Vagina (tissue), 2 donors: ENCODE measurements around the gene IRF1.

Experiments used
- CTCF ChIP-seq, 3 experiments: fragments of 450-650 bp in 2 of 3; fragments of 200-600 bp in 1 of 3; sonication (generic) in 1 of 3; IDR thresholded peaks; one replicate each; pipeline ENCODE4 v1.5.1; 2017 to 2019; ENCODE audit warnings: antibody characterized with exemption in 3 of 3, mild to moderate bottlenecking in 2 of 3, moderate library complexity in 2 of 3
- POLR2A ChIP-seq, 2 donors: fragments of 450-650 bp; IDR thresholded peaks; one replicate each; pipeline ENCODE4 v1.6.1; 2017; ENCODE audit warnings: antibody characterized with exemption in 2 of 2, mild to moderate bottlenecking in 2 of 2, moderate library complexity in 2 of 2

DNA sequence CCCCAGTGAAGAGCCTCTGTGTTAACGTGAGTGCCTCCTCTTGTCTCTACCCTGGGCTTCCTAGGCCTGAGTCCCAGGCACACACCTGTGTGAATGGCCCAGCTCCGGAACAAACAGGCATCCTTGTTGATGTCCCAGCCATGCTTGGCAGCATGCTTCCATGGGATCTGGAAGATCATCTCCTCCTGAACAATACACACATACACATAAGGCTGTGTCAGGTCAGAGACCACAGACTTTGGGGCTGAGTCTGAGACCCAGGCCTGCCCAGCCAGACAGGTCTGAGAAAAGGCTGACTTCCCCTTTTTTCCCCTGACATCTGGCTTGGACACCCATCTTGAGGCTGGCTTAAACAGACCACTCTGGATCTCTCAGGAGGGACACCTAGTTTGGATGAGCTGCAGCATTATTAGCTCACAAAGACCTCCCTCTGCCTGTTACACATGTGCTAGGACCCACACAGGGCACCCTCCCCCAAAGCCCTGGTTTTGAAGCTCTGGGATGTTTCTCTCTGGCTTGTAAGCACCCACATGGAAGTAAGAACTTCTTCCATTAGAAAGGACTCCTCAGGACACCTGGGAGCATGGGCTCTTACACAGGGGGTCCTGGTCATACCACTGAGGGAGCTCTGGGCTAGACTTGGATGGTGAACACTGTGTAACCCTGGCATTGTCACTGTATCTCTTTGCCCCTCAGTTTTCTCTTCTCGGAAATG, 2.6 kb downstream of the IRF1 start:
- TF ChIP-seq CTCF (IDR thresholded peaks at IDR 0.05) (no peak), POLR2A (IDR thresholded peaks at IDR 0.05) (no peak)
